ENCODE measurements around the gene ADIRF.
"Not testable (repeated sequence)": the region's sequence is repeated elsewhere in the genome, so short reads cannot be mapped to it uniquely, and the experiment has no call there.

Gene ADIRF

GRCh38 chr10:86972613-86973380 lies 4.5 kb downstream of the ADIRF start:
- H3K9me3 Mint-ChIP-seq: no peaks in the 10 kb centered on the region
- H3K4me1 Mint-ChIP-seq (ENCODE audit: low read depth): peaks cover 26% of the 10 kb centered on the region
- DNase-seq: no peak
- H3K36me3 Mint-ChIP-seq (ENCODE audit: low read depth): no peaks in the 10 kb centered on the region
- no peak overlapping the region for H3K4me3 Mint-ChIP-seq
- H3K27me3 Mint-ChIP-seq: peaks cover 7% of the 10 kb centered on the region
- peak overlapping the region; percentile 4 for H3K27ac Mint-ChIP-seq

DNA sequence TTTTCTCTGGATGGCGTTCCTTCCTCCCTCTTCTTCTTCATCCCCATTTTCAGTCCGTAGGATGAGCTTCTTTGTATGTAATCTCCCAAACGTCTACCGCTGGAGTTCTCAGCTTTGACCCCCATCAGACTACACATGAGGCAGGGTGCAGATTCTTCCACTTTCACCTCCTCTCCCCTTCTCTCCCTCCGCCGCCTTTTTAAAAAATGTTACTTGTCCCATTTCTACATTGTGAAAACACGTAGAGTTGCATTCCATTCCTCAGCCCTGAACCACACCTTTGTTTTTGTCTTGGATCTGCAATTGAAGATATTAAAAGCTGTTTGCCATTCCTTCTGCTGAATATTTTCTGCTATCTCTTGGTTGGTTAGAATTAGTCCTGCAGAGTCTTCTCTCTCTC lies 6.2 kb downstream of the ADIRF start:
- no peaks in the 10 kb centered on the region for H3K9me3 Mint-ChIP-seq
- peaks cover 17% of the 10 kb centered on the region for H3K4me1 Mint-ChIP-seq (ENCODE audit: low read depth)
- H3K4me3 Mint-ChIP-seq: no peak overlapping the region
- H3K36me3 Mint-ChIP-seq (ENCODE audit: low read depth): no peaks in the 10 kb centered on the region
- H3K27me3 Mint-ChIP-seq: no peaks in the 10 kb centered on the region
- no peak overlapping the region for H3K27ac Mint-ChIP-seq
- no peak for DNase-seq

DNA sequence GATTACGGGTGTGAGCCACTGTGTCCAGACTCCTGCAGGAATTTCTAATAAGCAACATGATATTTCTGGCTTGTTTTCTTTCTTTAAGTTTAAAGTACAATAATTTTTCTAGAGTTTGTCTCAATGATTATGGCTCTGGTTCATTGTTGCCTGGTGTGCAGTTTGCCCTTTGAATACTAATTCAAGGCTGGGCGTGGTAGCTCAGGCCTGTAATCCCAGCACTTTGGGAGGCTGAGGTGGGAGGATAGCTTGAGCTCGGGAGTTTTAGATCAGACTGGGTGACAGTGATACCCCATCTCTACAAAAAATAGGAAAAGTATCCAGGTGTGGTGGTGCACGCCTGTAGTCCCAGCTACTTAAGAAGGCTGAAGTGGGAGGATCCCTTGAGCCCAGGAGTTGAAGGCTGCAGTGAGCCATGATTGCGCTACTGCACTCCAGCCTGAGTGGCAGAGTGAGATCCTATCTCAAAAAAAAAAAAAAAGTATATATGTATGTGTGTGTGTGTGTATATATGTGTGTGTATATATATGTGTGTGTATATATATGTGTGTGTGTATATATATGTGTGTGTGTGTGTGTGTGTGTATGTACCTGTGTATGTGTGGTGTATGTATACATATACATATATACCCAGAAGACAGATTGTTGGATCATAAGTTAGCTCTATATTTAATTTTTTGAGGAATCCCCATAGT lies 8.2 kb downstream of the ADIRF start:
- Mint-ChIP-seq H3K27me3 (no peaks in the 10 kb centered on the region), H3K9me3 (no peaks in the 10 kb centered on the region), H3K36me3 (ENCODE audit: low read depth) (no peaks in the 10 kb centered on the region), H3K27ac (no peak overlapping the region), H3K4me1 (ENCODE audit: low read depth) (peaks cover 7% of the 10 kb centered on the region), H3K4me3 (no peak overlapping the region)
- no peak for DNase-seq

DNA sequence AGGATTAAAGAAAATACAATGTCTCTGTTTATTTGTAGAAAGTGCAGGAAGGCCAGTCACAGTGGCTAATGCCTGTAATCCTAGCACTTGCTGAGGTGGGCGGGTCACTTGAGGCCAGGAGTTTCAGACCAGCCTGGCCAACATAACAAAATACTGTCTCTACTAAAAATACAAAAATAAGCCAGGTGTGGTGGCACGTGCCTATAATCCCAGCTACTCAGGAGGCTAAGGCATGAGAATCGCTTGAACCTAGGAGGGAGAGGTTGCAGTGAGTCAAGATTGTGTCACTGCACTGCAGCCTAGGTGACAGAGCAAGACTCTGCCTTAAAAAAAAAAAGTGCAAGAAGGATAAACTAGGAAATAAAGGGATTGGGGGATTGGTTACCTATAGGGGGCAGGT lies 10.2 kb downstream of the ADIRF start:
- H3K27ac Mint-ChIP-seq; H3K36me3 Mint-ChIP-seq (ENCODE audit: low read depth); H3K9me3 Mint-ChIP-seq; DNase-seq; H3K4me1 Mint-ChIP-seq (ENCODE audit: low read depth); H3K27me3 Mint-ChIP-seq; H3K4me3 Mint-ChIP-seq: not testable (repeated sequence)

GRCh38 chr10:86979296-86979818 lies 11.1 kb downstream of the ADIRF start:
- DNase-seq: no peak
- H3K36me3 Mint-ChIP-seq (ENCODE audit: low read depth): no peaks in the 10 kb centered on the region
- no peak overlapping the region for H3K27ac Mint-ChIP-seq
- no peaks in the 10 kb centered on the region for H3K27me3 Mint-ChIP-seq
- no peaks in the 10 kb centered on the region for H3K4me1 Mint-ChIP-seq (ENCODE audit: low read depth)
- no peaks in the 10 kb centered on the region for H3K9me3 Mint-ChIP-seq
- no peak overlapping the region for H3K4me3 Mint-ChIP-seq

DNA sequence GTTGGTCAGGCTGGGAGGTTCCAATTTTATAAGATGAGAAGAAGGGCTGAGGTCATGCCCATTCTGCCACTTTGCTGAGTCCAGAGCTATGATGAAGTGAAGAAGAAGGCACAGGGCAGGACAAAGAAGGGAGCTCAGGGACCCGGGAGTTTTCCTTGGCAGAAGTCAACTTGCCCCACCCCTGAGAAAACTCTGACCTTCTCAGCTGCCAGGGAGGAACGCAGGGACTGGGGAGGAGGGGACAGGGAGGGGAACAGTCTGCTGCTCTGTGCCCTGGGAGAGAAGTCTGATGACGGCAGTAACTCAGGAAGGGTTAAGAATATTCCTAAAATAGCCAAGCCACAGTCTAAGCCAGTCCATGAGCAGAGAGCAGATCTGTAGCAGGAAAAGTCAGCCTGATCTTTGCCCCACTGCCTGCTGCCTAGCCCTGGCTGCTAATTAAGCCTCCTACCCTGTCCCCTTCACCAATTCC lies 11.7 kb downstream of the ADIRF start:
- H3K27me3 Mint-ChIP-seq: no peaks in the 10 kb centered on the region
- H3K27ac Mint-ChIP-seq: no peak overlapping the region
- DNase-seq: no peak
- no peaks in the 10 kb centered on the region for H3K36me3 Mint-ChIP-seq (ENCODE audit: low read depth)
- no peaks in the 10 kb centered on the region for H3K9me3 Mint-ChIP-seq
- no peak overlapping the region for H3K4me3 Mint-ChIP-seq
- H3K4me1 Mint-ChIP-seq (ENCODE audit: low read depth): no peaks in the 10 kb centered on the region

- H3K27ac Mint-ChIP-seq; H3K4me3 Mint-ChIP-seq; H3K36me3 Mint-ChIP-seq (ENCODE audit: low read depth); H3K4me1 Mint-ChIP-seq (ENCODE audit: low read depth); H3K27me3 Mint-ChIP-seq; DNase-seq; H3K9me3 Mint-ChIP-seq: not testable (repeated sequence)
Observed at GRCh38 chr10:86981020-86981419, 12.7 kb downstream of the ADIRF start.

DNA sequence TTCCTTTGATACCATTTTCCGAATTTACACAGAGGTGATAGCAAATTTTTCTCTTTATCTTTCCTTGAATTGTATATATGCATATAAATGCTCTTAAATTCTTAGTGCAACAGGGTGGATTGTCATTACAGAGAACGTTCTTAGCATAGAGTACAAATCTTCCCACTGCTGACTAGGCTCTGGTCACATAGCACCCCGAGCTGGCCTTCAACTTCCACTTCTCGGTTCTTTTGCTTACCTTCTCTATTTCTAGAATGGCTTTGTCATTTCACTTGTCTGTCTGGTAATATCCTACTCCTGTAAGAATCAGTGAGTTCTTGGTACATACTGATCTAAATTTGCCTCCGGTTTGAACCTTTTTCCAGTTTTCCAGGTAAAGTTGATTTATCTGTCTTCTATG lies 13.4 kb downstream of the ADIRF start:
- H3K9me3 Mint-ChIP-seq: no peaks in the 10 kb centered on the region
- DNase-seq: no peak
- no peak overlapping the region for H3K4me3 Mint-ChIP-seq
- no peaks in the 10 kb centered on the region for H3K4me1 Mint-ChIP-seq (ENCODE audit: low read depth)
- no peaks in the 10 kb centered on the region for H3K36me3 Mint-ChIP-seq (ENCODE audit: low read depth)
- no peak overlapping the region for H3K27ac Mint-ChIP-seq
- H3K27me3 Mint-ChIP-seq: no peaks in the 10 kb centered on the region

DNA sequence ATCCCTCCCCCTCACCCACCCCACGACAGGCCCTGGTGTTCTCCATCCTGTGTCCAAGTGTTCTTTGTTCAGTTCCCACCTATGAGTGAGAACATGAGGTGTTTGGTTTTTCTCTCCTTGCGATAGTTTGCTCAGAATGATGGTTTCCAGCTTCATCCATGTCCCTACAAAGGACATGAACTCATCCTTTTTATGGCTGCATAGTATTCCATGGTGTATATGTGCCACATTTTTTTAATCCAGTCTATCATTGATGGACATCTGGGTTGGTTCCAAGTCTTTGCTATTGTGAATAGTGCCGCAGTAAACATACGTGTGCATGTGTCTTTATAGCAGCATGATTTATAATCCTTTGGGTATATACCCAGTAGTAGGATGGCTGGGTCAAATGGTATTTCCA lies 16.2 kb downstream of the ADIRF start:
- H3K9me3 Mint-ChIP-seq: not testable (repeated sequence)

GRCh38 chr10:86988520-86988919 lies 20.2 kb downstream of the ADIRF start:
- Mint-ChIP-seq H3K27ac (no peak overlapping the region), H3K4me1 (ENCODE audit: low read depth) (no peaks in the 10 kb centered on the region), H3K36me3 (ENCODE audit: low read depth) (no peaks in the 10 kb centered on the region), H3K4me3 (no peak overlapping the region), H3K27me3 (peaks cover 20% of the 10 kb centered on the region), H3K9me3 (no peaks in the 10 kb centered on the region)
- no peak for DNase-seq

More for the DNA sequence above, 16.2 kb downstream of the ADIRF start:
- H3K36me3 Mint-ChIP-seq (ENCODE audit: low read depth); H3K4me1 Mint-ChIP-seq (ENCODE audit: low read depth); H3K4me3 Mint-ChIP-seq; H3K27ac Mint-ChIP-seq; DNase-seq; H3K27me3 Mint-ChIP-seq: not testable (repeated sequence)

DNA sequence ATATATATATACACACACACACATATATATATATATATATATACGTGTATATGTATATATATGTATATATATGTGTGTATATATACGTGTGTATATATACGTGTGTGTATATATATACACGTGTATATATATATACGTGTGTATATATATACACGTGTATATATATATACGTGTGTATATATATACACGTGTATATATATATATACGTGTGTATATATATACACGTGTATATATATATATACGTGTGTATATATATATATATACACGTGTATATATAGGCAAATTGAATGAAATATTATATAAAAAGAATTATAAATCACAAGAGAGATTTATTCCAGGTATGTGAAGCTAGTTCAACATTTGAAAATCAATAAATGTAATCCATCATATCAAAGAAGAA lies 23.1 kb downstream of the ADIRF start:
- peaks cover 20% of the 10 kb centered on the region for H3K27me3 Mint-ChIP-seq
- not testable (repeated sequence) for H3K4me1 Mint-ChIP-seq (ENCODE audit: low read depth); H3K9me3 Mint-ChIP-seq; H3K27ac Mint-ChIP-seq; H3K36me3 Mint-ChIP-seq (ENCODE audit: low read depth); DNase-seq; H3K4me3 Mint-ChIP-seq

GRCh38 chr10:86992456-86992855 lies 24.2 kb downstream of the ADIRF start:
- Mint-ChIP-seq H3K36me3 (ENCODE audit: low read depth) (no peaks in the 10 kb centered on the region), H3K4me1 (ENCODE audit: low read depth) (no peaks in the 10 kb centered on the region), H3K4me3 (no peak overlapping the region), H3K9me3 (no peaks in the 10 kb centered on the region), H3K27me3 (peaks cover 20% of the 10 kb centered on the region), H3K27ac (no peak overlapping the region)
- DNase-seq: no peak

DNA sequence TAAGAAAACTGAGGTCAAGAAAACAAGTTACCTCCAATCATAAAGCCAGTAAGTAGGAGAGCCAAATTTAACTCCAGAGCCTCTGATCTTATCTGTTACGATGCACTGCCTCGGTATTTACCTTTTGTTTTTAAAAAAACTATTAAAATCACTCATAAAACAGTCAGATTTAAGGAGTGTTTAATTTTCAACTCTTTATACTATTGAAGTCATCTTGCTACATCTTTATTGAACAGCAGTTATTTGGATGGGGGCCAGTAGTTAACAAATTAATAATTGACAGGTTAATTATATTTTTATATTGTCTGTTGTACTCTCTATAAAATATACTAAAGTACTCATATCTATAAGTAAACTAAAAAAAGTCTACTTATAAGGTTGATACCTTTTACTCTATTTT lies 24.6 kb downstream of the ADIRF start:
- H3K4me1 Mint-ChIP-seq (ENCODE audit: low read depth): no peaks in the 10 kb centered on the region
- DNase-seq: no peak
- H3K9me3 Mint-ChIP-seq: no peaks in the 10 kb centered on the region
- H3K36me3 Mint-ChIP-seq (ENCODE audit: low read depth): no peaks in the 10 kb centered on the region
- peaks cover 17% of the 10 kb centered on the region for H3K27me3 Mint-ChIP-seq
- H3K27ac Mint-ChIP-seq: no peak overlapping the region
- no peak overlapping the region for H3K4me3 Mint-ChIP-seq

DNA sequence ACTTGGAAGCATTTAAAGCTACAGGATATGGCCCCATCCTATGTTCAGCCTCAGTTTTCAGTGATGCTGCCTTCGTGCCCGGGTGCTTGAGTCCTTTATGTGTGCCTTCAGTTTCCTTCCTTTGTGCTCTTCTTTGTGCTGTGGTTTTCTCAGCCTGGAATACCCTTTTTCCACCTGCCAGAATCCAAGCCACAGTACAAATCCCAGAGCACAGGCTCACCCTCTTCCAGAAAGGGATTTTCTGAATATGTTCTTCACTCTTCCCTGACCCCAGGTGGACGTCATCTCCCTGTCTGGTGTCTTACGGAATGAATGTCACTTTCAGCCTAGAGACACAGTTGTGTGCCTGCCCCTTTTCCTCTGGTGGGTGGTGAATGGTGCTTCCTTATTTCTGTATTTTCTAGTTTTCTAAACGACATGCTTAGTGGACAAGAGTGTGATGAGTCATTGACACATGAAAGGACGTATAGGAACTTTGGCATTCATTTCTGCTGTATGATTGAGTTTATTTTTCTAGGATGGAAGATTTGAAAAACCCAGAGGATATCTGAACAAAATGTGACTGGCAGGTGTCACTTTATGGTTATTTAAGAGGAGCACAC lies 31.6 kb downstream of the ADIRF start:
- not testable (repeated sequence) for H3K27ac Mint-ChIP-seq; H3K4me1 Mint-ChIP-seq (ENCODE audit: low read depth); DNase-seq; H3K36me3 Mint-ChIP-seq (ENCODE audit: low read depth); H3K27me3 Mint-ChIP-seq; H3K4me3 Mint-ChIP-seq; H3K9me3 Mint-ChIP-seq

DNA sequence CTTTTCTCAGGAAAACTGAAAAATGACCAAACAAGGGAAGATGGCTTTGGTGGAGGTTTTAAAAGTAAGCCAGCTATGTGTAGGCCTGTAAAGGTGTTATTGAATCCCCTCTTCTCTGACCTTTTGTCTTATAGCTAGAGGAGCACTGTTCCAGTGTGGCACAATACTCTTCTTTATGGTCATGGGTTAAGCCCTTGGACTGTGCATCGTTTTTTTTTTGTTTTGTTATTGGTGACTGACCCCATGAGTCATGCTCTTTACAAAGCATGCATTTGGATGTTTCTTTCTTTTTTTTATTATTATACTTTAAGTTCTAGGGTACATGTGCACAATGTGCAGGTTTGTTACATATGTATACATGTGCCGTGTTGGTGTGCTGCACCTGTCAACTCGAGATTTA lies 32.2 kb downstream of the ADIRF start:
- Mint-ChIP-seq H3K36me3 (ENCODE audit: low read depth) (no peaks in the 10 kb centered on the region), H3K9me3 (no peaks in the 10 kb centered on the region)
- no peak for DNase-seq

More for the DNA sequence above, 32.2 kb downstream of the ADIRF start:
- Mint-ChIP-seq H3K4me3 (no peak overlapping the region), H3K27ac (no peak overlapping the region), H3K27me3 (no peaks in the 10 kb centered on the region), H3K4me1 (ENCODE audit: low read depth) (no peaks in the 10 kb centered on the region)

Data from activated T-cell treated with anti-CD3 and anti-CD28 coated beads, Interleukin-2, amount 50 U/mL, for 24 hours (primary cell).